ENCODE results near the gene WWC1. TPM values are rescaled to one million over a fixed set of nuclear protein-coding genes. Genes with fewer than 3 reads are reported as not detected.
"Not testable (repeated sequence)": the region's sequence is repeated elsewhere in the genome, so short reads cannot be mapped to it uniquely, and the experiment has no call there.

WWC1 gene
- total and polyA plus RNA-seq, 12 donors = 0.79 to 7.8 (median 1.2) TPM

DNA sequence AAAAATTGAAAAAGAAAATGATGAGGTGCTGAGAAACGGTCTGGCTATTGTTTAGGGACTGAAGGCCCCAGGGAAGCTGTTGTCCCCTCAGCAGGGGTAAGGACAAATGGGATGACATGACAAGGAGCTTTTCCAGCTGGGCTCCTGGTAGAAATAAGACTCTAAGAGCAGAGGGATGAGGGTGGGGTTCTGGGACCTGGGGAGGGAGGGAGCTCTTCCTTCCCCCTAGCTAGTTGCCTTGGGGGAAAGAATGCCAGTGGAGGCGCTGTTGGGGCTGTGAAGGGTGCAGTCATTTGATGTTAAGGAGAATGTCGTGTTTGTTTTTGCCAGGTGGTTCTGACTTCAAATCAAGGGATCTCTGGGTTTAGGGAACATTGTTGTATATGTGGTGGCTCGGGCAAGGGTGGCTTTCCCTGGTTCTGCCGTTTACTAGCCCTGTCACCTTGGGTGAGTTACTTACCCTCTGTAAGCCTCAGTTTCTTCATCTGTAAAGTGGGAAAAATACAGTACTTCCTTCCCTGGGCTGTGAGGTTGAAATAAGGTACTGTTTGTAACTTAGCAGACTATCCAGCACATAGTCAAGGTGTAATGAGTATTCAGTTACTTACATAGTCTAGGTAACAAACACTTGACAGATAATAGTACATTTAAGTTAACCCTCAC, 47.8 kb downstream of the WWC1 start:
- Histone ChIP-seq H3K27ac (no peak overlapping the region), H3K9me3 (no peaks in the 10 kb centered on the region), H3K36me3 (no peaks in the 10 kb centered on the region), H3K4me1 (no peaks in the 10 kb centered on the region), H3K4me3 (no peak overlapping the region), H3K27me3 (peaks cover 0 to 7% (median 5%) of the 10 kb centered on the region in 7 donors)
- DNase-seq (no peak), ATAC-seq (no peak)
- WGBS, 2 donors = 47 to 50% methylated on average over 5 of the region's 5 CpGs
- intact Hi-C loops (cut with DNase I) = no loop called here
- TF ChIP-seq, protein P1, sequence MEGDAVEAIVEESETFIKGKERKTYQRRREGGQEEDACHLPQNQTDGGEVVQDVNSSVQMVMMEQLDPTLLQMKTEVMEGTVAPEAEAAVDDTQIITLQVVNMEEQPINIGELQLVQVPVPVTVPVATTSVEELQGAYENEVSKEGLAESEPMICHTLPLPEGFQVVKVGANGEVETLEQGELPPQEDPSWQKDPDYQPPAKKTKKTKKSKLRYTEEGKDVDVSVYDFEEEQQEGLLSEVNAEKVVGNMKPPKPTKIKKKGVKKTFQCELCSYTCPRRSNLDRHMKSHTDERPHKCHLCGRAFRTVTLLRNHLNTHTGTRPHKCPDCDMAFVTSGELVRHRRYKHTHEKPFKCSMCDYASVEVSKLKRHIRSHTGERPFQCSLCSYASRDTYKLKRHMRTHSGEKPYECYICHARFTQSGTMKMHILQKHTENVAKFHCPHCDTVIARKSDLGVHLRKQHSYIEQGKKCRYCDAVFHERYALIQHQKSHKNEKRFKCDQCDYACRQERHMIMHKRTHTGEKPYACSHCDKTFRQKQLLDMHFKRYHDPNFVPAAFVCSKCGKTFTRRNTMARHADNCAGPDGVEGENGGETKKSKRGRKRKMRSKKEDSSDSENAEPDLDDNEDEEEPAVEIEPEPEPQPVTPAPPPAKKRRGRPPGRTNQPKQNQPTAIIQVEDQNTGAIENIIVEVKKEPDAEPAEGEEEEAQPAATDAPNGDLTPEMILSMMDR (IDR thresholded peaks at IDR 0.05) = no peak

DNA sequence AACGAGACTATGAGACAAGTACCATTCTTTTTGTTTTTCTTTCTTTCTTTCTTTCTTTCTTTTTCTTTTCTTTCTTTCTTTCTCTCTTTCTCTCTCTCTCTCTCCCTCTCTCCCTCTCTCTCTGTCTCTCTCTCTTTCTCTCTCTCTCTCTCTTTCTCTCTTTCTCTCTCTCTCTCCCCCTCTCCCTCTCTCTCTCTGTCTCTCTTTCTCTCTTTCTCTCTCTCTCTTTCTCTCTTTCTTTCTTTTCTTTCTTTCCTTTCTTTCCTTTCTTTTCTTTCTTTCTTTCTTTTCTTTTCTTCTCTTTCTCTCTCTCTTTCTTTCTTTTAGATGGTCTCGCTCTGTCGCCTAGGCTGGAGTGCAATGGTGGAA, 48.3 kb downstream of the WWC1 start:
- H3K27ac ChIP-seq; H3K9me3 ChIP-seq; DNase-seq; H3K27me3 ChIP-seq; H3K4me1 ChIP-seq; ATAC-seq; H3K4me3 ChIP-seq; H3K36me3 ChIP-seq; intact Hi-C loops (cut with DNase I): not testable (repeated sequence)
- WGBS, 2 donors = 90 to 92% methylated on average over 3 of the region's 3 CpGs

DNA sequence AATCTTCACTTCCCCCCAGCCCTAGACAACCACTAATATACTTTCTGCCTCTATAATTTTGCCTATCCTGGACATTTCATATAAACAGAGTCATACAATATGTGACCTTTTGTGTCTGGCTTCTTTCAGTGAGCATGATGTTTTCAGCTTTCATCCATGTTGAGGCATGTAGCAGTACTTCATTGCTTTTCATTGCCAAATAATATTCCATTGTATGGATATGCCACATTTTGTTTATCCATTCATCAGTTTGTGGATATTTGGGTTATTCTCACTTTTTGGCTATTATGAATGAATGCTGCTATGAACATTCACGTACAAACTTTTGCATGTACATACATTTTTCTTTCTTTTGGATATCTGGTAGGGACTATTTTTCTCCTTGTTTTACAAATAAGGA, 49.0 kb downstream of the WWC1 start:
- intact Hi-C loops (cut with DNase I) = no loop called here
- WGBS, 2 donors = 92 to 94% methylated on average over 1 of the region's 1 CpG

DNA sequence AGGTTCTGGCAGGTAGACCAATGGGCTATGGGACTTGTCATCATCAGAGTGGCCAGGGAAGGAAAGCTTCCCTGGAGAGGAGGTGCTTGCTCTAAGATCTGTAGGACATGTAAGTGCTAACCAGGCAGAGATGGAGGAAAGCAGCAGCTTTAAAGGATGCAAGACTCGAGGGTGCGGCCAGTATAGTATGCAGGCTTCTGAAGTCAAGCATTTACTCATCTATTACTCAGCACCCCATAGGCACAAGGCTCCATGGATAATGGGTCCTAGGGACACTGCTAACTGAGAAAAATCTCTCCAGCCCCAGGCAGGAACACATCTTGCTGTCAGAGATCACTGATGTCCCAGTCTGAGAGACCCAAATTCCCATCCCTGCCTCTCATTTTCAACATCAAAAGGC, 49.7 kb downstream of the WWC1 start:
- no peak for DNase-seq
- H3K27me3 ChIP-seq = peaks cover 0 to 7% (median 5%) of the 10 kb centered on the region in 7 donors
- TF ChIP-seq, protein P1 (IDR thresholded peaks at IDR 0.05) = no peak
- no peak overlapping the region for H3K4me3 ChIP-seq
- H3K36me3 ChIP-seq = no peaks in the 10 kb centered on the region
- no peaks in the 10 kb centered on the region for H3K9me3 ChIP-seq
- intact Hi-C loops (cut with DNase I) = no loop called here
- 90 to 93% methylated on average over 2 of the region's 2 CpGs for WGBS, 2 donors
- H3K27ac ChIP-seq = no peak overlapping the region
- no peak for ATAC-seq
- no peaks in the 10 kb centered on the region for H3K4me1 ChIP-seq

More for the DNA sequence above, 49.0 kb downstream of the WWC1 start:
- Histone ChIP-seq H3K9me3 (no peaks in the 10 kb centered on the region), H3K27me3 (peaks cover 0 to 7% (median 5%) of the 10 kb centered on the region in 7 donors), H3K27ac (no peak overlapping the region), H3K4me1 (no peaks in the 10 kb centered on the region), H3K4me3 (no peak overlapping the region), H3K36me3 (no peaks in the 10 kb centered on the region)
- TF ChIP-seq, protein P1 (IDR thresholded peaks at IDR 0.05) = no peak
- DNase-seq (no peak), ATAC-seq (no peak)

DNA sequence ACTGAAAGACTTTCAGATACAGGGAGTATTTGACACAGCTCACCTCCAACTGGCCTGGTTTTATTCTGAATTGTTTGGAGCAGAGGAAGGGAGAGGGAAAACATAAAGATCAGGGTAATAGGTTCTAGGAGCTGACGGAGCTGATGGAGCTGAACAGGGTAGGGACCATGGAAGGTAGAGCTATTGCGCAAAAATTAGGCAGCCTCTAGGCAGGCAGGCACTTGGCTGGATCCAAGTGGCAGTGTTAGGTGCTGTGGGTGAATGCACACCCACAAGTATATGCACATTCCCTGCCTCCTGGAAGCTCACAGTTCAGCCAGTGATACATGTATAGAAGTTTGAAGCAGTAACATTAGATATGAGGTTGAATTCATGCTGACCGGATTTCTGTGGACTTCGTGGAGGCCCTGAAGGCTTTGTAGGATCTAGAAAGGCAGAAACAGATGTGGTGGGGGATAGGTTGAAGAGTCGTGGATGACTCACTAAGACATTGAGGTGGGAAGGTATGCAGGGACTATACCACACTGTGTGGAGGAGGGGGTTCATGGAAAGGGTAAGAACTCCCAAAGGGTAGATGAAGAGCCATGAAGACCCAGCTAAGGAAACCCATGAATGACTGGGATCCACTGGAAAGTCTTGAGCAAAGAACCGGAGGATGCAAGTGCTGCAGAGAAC, 50.8 kb downstream of the WWC1 start:
- H3K36me3 ChIP-seq = no peaks in the 10 kb centered on the region
- DNase-seq = no peak
- no peaks in the 10 kb centered on the region for H3K4me1 ChIP-seq
- 85 to 91% methylated on average over 6 of the region's 6 CpGs for WGBS, 2 donors
- no peak for ATAC-seq
- intact Hi-C loops (cut with DNase I) = no loop called here
- H3K9me3 ChIP-seq = no peaks in the 10 kb centered on the region
- H3K27ac ChIP-seq = no peak overlapping the region
- peaks cover 0 to 10% (median 6%) of the 10 kb centered on the region in 7 donors for H3K27me3 ChIP-seq
- TF ChIP-seq, protein P1 (IDR thresholded peaks at IDR 0.05) = no peak
- H3K4me3 ChIP-seq = no peak overlapping the region

All from heart right ventricle (tissue), 16 donors.